IPS-18c (cell line): ENCODE results near the gene FAM174C.

Experiments
- H3K4me3 ChIP-seq: 2 replicates; pipeline ENCODE4 v1.7.0; 2013; ENCODE audit warnings: low read depth, mild to moderate bottlenecking, low read length, moderate library complexity; ENCODE audit not compliant: insufficient read depth
- H3K9me3 ChIP-seq: one replicate; pipeline ENCODE4 v1.6.1; 2013; ENCODE audit warnings: mild to moderate bottlenecking, low read length, moderate library complexity; ENCODE audit not compliant: control insufficient read depth, insufficient read depth

The FAM174C gene

GRCh38 chr19:1266129-1266915, 9.0 kb upstream of the FAM174C start:
- no peaks in the 10 kb centered on the region for H3K9me3 ChIP-seq
- H3K4me3 ChIP-seq, result peak overlapping the region; percentile 51

GRCh38 chr19:1266916-1267476, 8.3 kb upstream of the FAM174C start:
- H3K9me3 ChIP-seq, result no peaks in the 10 kb centered on the region
- H3K4me3 ChIP-seq, result peak overlapping the region; percentile 51

- Histone ChIP-seq H3K4me3 (peak overlapping the region; percentile 51), H3K9me3 (no peaks in the 10 kb centered on the region)
Observed at GRCh38 chr19:1267477-1268225, 7.7 kb upstream of the FAM174C start.

- Histone ChIP-seq H3K4me3 (peak overlapping the region; percentile 31), H3K9me3 (no peaks in the 10 kb centered on the region)
Observed at GRCh38 chr19:1268226-1269064, 6.9 kb upstream of the FAM174C start.

GRCh38 chr19:1269065-1269477, 6.3 kb upstream of the FAM174C start, which contains the start of gene CIRBP:
Gene CIRBP (plus strand): TSS chr19:1269332. CDS start chr19:1270934, 1,602 bp downstream.
- Histone ChIP-seq H3K4me3 (peak within 1 kb of the TSS; percentile 84), H3K9me3 (no peaks in the 10 kb centered on the region)

- peak overlapping the region; percentile 84 for H3K4me3 ChIP-seq
- H3K9me3 ChIP-seq, result no peaks in the 10 kb centered on the region
Observed at GRCh38 chr19:1269478-1270212, 5.7 kb upstream of the FAM174C start.

- Histone ChIP-seq H3K4me3 (peak overlapping the region; percentile 84), H3K9me3 (no peaks in the 10 kb centered on the region)
Observed at GRCh38 chr19:1270213-1270853, 5.0 kb upstream of the FAM174C start.

- no peak overlapping the region; the same call in 1 of the 2 replicates for H3K4me3 ChIP-seq
Observed at GRCh38 chr19:1270854-1271527, 4.3 kb upstream of the FAM174C start.

GRCh38 chr19:1271528-1272422, 3.6 kb upstream of the FAM174C start:
- no peaks in the 10 kb centered on the region for H3K9me3 ChIP-seq
- H3K4me3 ChIP-seq, result 0 out of 2 replicates have a peak overlapping the region, but pooled peaks have one; percentile 2

More at GRCh38 chr19:1270854-1271527, 4.3 kb upstream of the FAM174C start:
- H3K9me3 ChIP-seq, result no peaks in the 10 kb centered on the region

GRCh38 chr19:1272423-1273262, 2.7 kb upstream of the FAM174C start:
- Histone ChIP-seq H3K4me3 (no peak overlapping the region), H3K9me3 (no peaks in the 10 kb centered on the region)

- H3K9me3 ChIP-seq, result no peaks in the 10 kb centered on the region
- 0 out of 2 replicates have a peak overlapping the region, but pooled peaks have one; percentile 24 for H3K4me3 ChIP-seq
Observed at GRCh38 chr19:1273263-1274041, 1.9 kb upstream of the FAM174C start.

- Histone ChIP-seq H3K9me3 (no peaks in the 10 kb centered on the region), H3K4me3 (peak overlapping the region; percentile 89)
Observed at GRCh38 chr19:1274081-1274851, 1.1 kb upstream of the FAM174C start.

GRCh38 chr19:1274852-1275259, 474 bp upstream of the FAM174C start:
- Histone ChIP-seq H3K9me3 (no peaks in the 10 kb centered on the region), H3K4me3 (peak overlapping the region; percentile 89)
